HepG2 (cell line): ENCODE data around the gene CARD8. TPM values are rescaled to one million over a fixed set of nuclear protein-coding genes. Genes with fewer than 3 reads are reported as not detected.
A peak's percentile ranks its signal among the peaks of the same experiment; 100 is the strongest.

Source experiments
- ETV5 ChIP-seq: IDR thresholded peaks from 2 replicates; pipeline ENCODE4 v1.6.1; 2018; ENCODE audit warnings: missing biosample characterization, missing genetic modification reagents, inconsistent platforms, borderline replicate concordance
- MNT ChIP-seq: fragments of 450-650 bp; IDR thresholded peaks from 2 replicates; pipeline ENCODE4 v1.6.1; 2016
- MXI1 ChIP-seq: IDR thresholded peaks from 3 replicates; pipeline ENCODE4 v1.6.1; 2012; ENCODE audit warnings: low read depth, low read length, inconsistent platforms, borderline replicate concordance
- NCOA2 ChIP-seq: sonication (generic); formaldehyde crosslinking; IDR thresholded peaks from 2 replicates; pipeline ENCODE4 v1.8.0; 2022; ENCODE audit warnings: inconsistent platforms
- NFAT5 ChIP-seq: sonication (generic); formaldehyde crosslinking; IDR thresholded peaks from 2 replicates; pipeline ENCODE4 v1.4.0; 2020; ENCODE audit warnings: missing genetic modification reagents
- NR2F2 ChIP-seq: IDR thresholded peaks from 2 replicates; pipeline ENCODE4 v1.6.1; 2012; ENCODE audit warnings: low read depth, inconsistent platforms, borderline replicate concordance
- NR2F6 ChIP-seq, 2 experiments: IDR thresholded peaks; 2 replicates each; pipeline ENCODE4 v1.6.1; 2016; ENCODE audit warnings: antibody characterized with exemption in 1 of 2, mild to moderate bottlenecking in 1 of 2
- PAXIP1 ChIP-seq: sonication (generic); formaldehyde crosslinking; conservative IDR thresholded peaks from 2 replicates; pipeline ENCODE4 v1.4.0; 2020; ENCODE audit warnings: mild to moderate bottlenecking, missing genetic modification reagents, moderate library complexity
- THAP9 ChIP-seq: sonication (generic); formaldehyde crosslinking; IDR thresholded peaks from 2 replicates; pipeline ENCODE4; 2020; ENCODE audit warnings: missing genetic modification reagents, mild to moderate bottlenecking, borderline replicate concordance
- ZFP62 ChIP-seq: sonication (generic); formaldehyde crosslinking; IDR thresholded peaks from 2 replicates; pipeline ENCODE4 v1.4.0; 2020; ENCODE audit warnings: missing genetic modification reagents
- ZNF317 ChIP-seq: sonication (generic); formaldehyde crosslinking; IDR thresholded peaks from 2 replicates; pipeline ENCODE4 v1.5.0; 2020; ENCODE audit warnings: mild to moderate bottlenecking, missing genetic modification reagents
- ZNF337 ChIP-seq: sonication (generic); formaldehyde crosslinking; IDR thresholded peaks from 2 replicates; pipeline ENCODE4 v1.5.1; 2020; ENCODE audit warnings: missing genetic modification reagents, low read depth, mild to moderate bottlenecking, borderline replicate concordance
- ZNF703 ChIP-seq: sonication (generic); formaldehyde crosslinking; IDR thresholded peaks from 2 replicates; pipeline ENCODE4 v1.5.1; 2020; ENCODE audit warnings: missing genetic modification reagents, mild to moderate bottlenecking, moderate library complexity, borderline replicate concordance
- polyA plus RNA-seq, 8 experiments: library from polyadenylated mRNA; depleted of rRNA in 3 of 8; stranded (reverse) in 7 of 8; unstranded in 1 of 8; fragments of >200 nt; fragmentation: Illumina TruSeq in 4 of 8; extraction: Trizol in 4 of 8; gene quantifications; 2 replicates each; pipeline versions ENCODE4 v1.2.1 to v1.2.3, GENCODE V29; 2011 to 2016; ENCODE audit warnings: low read depth in 4 of 8, missing spikeins in 1 of 8, mixed read lengths in 1 of 8; ENCODE audit not compliant: insufficient read depth in 1 of 8
- total RNA-seq, 5 experiments: library from RNA; depleted of rRNA; stranded (reverse); fragments of >200 nt; fragmentation: Illumina TruSeq; extraction: Trizol; gene quantifications; 2 replicates each; pipeline ENCODE4 v1.2.3, GENCODE V29; 2016; ENCODE audit warnings: low read depth in 1 of 5
- TF ChIP-seq, protein P1 (sequence below): sonication (generic); formaldehyde crosslinking; IDR thresholded peaks from 2 replicates; pipeline ENCODE4 v1.8.1; 2023; ENCODE audit warnings: mild to moderate bottlenecking, missing genetic modification reagents

The CARD8 gene
- total and polyA plus RNA-seq, 2 of the 13 experiments (the other 11 are each of a cell fraction or from before 2014, with no cell fraction given): 15.0 to 19.2 TPM

- TF ChIP-seq PAXIP1 (CRISPR knock-in tag): peak; percentile 39; the same call in 1 of the 2 replicates
- peak; percentile 84 for TF ChIP-seq NR2F6 (IDR thresholded peaks at IDR 0.05)
- TF ChIP-seq NR2F6 (CRISPR knock-in tag; IDR thresholded peaks at IDR 0.05): peak; percentile 90
- TF ChIP-seq, protein P1, sequence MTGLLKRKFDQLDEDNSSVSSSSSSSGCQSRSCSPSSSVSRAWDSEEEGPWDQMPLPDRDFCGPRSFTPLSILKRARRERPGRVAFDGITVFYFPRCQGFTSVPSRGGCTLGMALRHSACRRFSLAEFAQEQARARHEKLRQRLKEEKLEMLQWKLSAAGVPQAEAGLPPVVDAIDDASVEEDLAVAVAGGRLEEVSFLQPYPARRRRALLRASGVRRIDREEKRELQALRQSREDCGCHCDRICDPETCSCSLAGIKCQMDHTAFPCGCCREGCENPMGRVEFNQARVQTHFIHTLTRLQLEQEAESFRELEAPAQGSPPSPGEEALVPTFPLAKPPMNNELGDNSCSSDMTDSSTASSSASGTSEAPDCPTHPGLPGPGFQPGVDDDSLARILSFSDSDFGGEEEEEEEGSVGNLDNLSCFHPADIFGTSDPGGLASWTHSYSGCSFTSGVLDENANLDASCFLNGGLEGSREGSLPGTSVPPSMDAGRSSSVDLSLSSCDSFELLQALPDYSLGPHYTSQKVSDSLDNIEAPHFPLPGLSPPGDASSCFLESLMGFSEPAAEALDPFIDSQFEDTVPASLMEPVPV: no peak
- TF ChIP-seq NFAT5 (CRISPR knock-in tag): no peak
- TF ChIP-seq ZNF703 (CRISPR knock-in tag): no peak
- TF ChIP-seq MNT: no peak
- no peak for TF ChIP-seq ZNF337 (CRISPR knock-in tag)
- no peak for TF ChIP-seq ZNF317 (CRISPR knock-in tag)
- TF ChIP-seq NCOA2 (CRISPR knock-in tag): peak; percentile 44; the same call in 1 of the 2 replicates
- no peak for TF ChIP-seq ZFP62 (CRISPR knock-in tag)
- TF ChIP-seq THAP9 (CRISPR knock-in tag): no peak
- no peak for TF ChIP-seq MXI1
- peak; percentile 32; the same call in 1 of the 2 replicates for TF ChIP-seq ETV5 (CRISPR knock-in tag)
- TF ChIP-seq NR2F2: peak; percentile 72; the same call in 1 of the 2 replicates
Observed at GRCh38 chr19:48295458-48295857, 39.7 kb upstream of the CARD8 start (continued).
